Endothelial cell of umbilical vein (primary cell): Measurements from ENCODE around the gene NINL.

ENCODE experiments used
- EZH2 ChIP-seq: IDR thresholded peaks from 2 replicates; pipeline ENCODE4 v1.6.1; 2012; ENCODE audit warnings: borderline replicate concordance, low read depth, mild to moderate bottlenecking, moderate library complexity, low read length, inconsistent platforms; ENCODE audit not compliant: severe bottlenecking
- POLR2A ChIP-seq: IDR thresholded peaks from 2 replicates; pipeline ENCODE4 v1.6.1; 2012; ENCODE audit warnings: low read depth, mild to moderate bottlenecking, control low read depth, low read length
- POLR2AphosphoS5 ChIP-seq: IDR thresholded peaks from 2 replicates; pipeline ENCODE4 v1.6.1; 2012; ENCODE audit warnings: low read depth, mild to moderate bottlenecking, control low read depth, low read length, moderate library complexity; ENCODE audit not compliant: insufficient read depth

GRCh38 chr20:25493748-25494505 is 91.4 kb downstream of the NINL start:
- no peak for TF ChIP-seq EZH2
- TF ChIP-seq POLR2AphosphoS5, result no peak
- TF ChIP-seq POLR2A, result no peak
